GM12891 (cell line): Measurements from ENCODE around the gene SLCO2A1.

Experiments
- POLR2AphosphoS5 ChIP-seq: IDR thresholded peaks from 2 replicates; pipeline ENCODE4 v1.6.1; 2011; ENCODE audit warnings: low read depth, low read length, control low read depth
- TAF1 ChIP-seq: IDR thresholded peaks from 2 replicates; pipeline ENCODE4 v1.6.1; 2011; ENCODE audit warnings: low read depth, low read length, control low read depth

- no peak for TF ChIP-seq POLR2AphosphoS5
- TF ChIP-seq TAF1: no peak
These were observed 43.8 kb upstream of the SLCO2A1 start for GRCh38 chr3:134073583-134073945.
